Measurements from ENCODE around the gene STAC.
"Not testable (repeated sequence)": the region's sequence is repeated elsewhere in the genome, so short reads cannot be mapped to it uniquely, and the experiment has no call there.

Gene STAC

GRCh38 chr3:36524560-36524959 is 144.3 kb downstream of the STAC start:
- no peak for DNase-seq

- no peak for DNase-seq
These were observed 145.0 kb downstream of the STAC start for GRCh38 chr3:36525115-36525801.

GRCh38 chr3:36538136-36538749 is 157.9 kb downstream of the STAC start:
- no peak for DNase-seq

- no peak for DNase-seq
These were observed 160.7 kb downstream of the STAC start for GRCh38 chr3:36540888-36541518.

- no peak for DNase-seq
These were observed 161.9 kb downstream of the STAC start for GRCh38 chr3:36542186-36542585.

- no peak for DNase-seq
These were observed 163.1 kb downstream of the STAC start for GRCh38 chr3:36543276-36543997.

- no peak for DNase-seq
These were observed 165.9 kb downstream of the STAC start for GRCh38 chr3:36546226-36546625.

- no peak for DNase-seq
These were observed 168.4 kb downstream of the STAC start for GRCh38 chr3:36548712-36549111.

GRCh38 chr3:36557021-36557707 is 176.9 kb downstream of the STAC start:
- DNase-seq, result no peak

GRCh38 chr3:36557708-36558421 is 177.6 kb downstream of the STAC start:
- no peak for DNase-seq

GRCh38 chr3:36558961-36559360 is 178.7 kb downstream of the STAC start:
- DNase-seq, result no peak

- no peak for DNase-seq
These were observed 180.4 kb downstream of the STAC start for GRCh38 chr3:36560685-36561084.

GRCh38 chr3:36561601-36562000 is 181.3 kb downstream of the STAC start:
- DNase-seq, result no peak

- DNase-seq, result no peak
These were observed 182.6 kb downstream of the STAC start for GRCh38 chr3:36562945-36563344.

GRCh38 chr3:36575241-36575640 is 194.9 kb downstream of the STAC start:
- DNase-seq, result no peak

GRCh38 chr3:36578418-36578817 is 198.1 kb downstream of the STAC start:
- DNase-seq, result not testable (repeated sequence)

GRCh38 chr3:36579746-36580145 is 199.4 kb downstream of the STAC start:
- no peak for DNase-seq

GRCh38 chr3:36580716-36581115 is 200.4 kb downstream of the STAC start:
- DNase-seq, result no peak

- DNase-seq, result no peak
These were observed 211.7 kb downstream of the STAC start for GRCh38 chr3:36591959-36592358.

- no peak for DNase-seq
These were observed 215.2 kb downstream of the STAC start for GRCh38 chr3:36595511-36595910.

- no peak for DNase-seq
These were observed 216.1 kb downstream of the STAC start for GRCh38 chr3:36596419-36596818.

- DNase-seq, result no peak
These were observed 217.1 kb downstream of the STAC start for GRCh38 chr3:36597422-36597821.

Data from NCI-H1436 (cell line).